ENCODE data around the gene EGLN1.

GRCh38 chr1:231419738-231420298, 2.3 kb downstream of the EGLN1 start:
- TF ChIP-seq CTCF (IDR thresholded peaks at IDR 0.05) (no peak), ZFX (IDR thresholded peaks at IDR 0.05; ENCODE audit: borderline replicate concordance) (no peak)

Data from 22Rv1 (cell line).